ENCODE results near the gene DDR2.

- TF ChIP-seq CTCF (IDR thresholded peaks at IDR 0.05) (no peak), POLR2AphosphoS5 (IDR thresholded peaks at IDR 0.05; ENCODE audit: low read depth, low read length) (no peak), SIN3A (IDR thresholded peaks at IDR 0.05; ENCODE audit: borderline replicate concordance, insufficient read depth, low read depth, low read length) (no peak), TCF7L2 (IDR thresholded peaks at IDR 0.05; ENCODE audit: low read depth, low read length) (no peak)
- TF ChIP-seq, protein P1, sequence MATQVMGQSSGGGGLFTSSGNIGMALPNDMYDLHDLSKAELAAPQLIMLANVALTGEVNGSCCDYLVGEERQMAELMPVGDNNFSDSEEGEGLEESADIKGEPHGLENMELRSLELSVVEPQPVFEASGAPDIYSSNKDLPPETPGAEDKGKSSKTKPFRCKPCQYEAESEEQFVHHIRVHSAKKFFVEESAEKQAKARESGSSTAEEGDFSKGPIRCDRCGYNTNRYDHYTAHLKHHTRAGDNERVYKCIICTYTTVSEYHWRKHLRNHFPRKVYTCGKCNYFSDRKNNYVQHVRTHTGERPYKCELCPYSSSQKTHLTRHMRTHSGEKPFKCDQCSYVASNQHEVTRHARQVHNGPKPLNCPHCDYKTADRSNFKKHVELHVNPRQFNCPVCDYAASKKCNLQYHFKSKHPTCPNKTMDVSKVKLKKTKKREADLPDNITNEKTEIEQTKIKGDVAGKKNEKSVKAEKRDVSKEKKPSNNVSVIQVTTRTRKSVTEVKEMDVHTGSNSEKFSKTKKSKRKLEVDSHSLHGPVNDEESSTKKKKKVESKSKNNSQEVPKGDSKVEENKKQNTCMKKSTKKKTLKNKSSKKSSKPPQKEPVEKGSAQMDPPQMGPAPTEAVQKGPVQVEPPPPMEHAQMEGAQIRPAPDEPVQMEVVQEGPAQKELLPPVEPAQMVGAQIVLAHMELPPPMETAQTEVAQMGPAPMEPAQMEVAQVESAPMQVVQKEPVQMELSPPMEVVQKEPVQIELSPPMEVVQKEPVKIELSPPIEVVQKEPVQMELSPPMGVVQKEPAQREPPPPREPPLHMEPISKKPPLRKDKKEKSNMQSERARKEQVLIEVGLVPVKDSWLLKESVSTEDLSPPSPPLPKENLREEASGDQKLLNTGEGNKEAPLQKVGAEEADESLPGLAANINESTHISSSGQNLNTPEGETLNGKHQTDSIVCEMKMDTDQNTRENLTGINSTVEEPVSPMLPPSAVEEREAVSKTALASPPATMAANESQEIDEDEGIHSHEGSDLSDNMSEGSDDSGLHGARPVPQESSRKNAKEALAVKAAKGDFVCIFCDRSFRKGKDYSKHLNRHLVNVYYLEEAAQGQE (IDR thresholded peaks at IDR 0.05; ENCODE audit: insufficient read depth in 1 of 2, low read depth in 2 of 2, low read length in 1 of 2): no peak
Observed at GRCh38 chr1:162687870-162688269, 55.6 kb downstream of the DDR2 start.
